22Rv1 (cell line): ENCODE data around the gene ADGRD1.

Source experiments
- CTCF ChIP-seq: fragments of 450-650 bp; IDR thresholded peaks from 2 replicates; pipeline ENCODE4 v1.5.1; 2017; ENCODE audit warnings: mild to moderate bottlenecking
- ZFX ChIP-seq: fragments of 450-650 bp; IDR thresholded peaks from 2 replicates; pipeline ENCODE4 v1.6.1; 2017; ENCODE audit warnings: antibody characterized with exemption, borderline replicate concordance

GRCh38 chr12:131012279-131013069 is 58.8 kb downstream of the ADGRD1 start:
- TF ChIP-seq CTCF, result no peak
- TF ChIP-seq ZFX, result no peak
